Osteoblast (primary cell): ENCODE measurements around the gene QRICH1. TPM values are rescaled to one million over a fixed set of nuclear protein-coding genes. Genes with fewer than 3 reads are reported as not detected.

Experiments used
- DNase-seq: peaks from one replicate; pipeline ENCODE4 v3.0.0; 2011; ENCODE audit warnings: low spot score, mixed read lengths; ENCODE audit not compliant: insufficient read length; ENCODE audit errors: missing footprints
- H2AFZ ChIP-seq: 2 replicates; pipeline ENCODE4 v1.6.0; 2011; ENCODE audit warnings: mild to moderate bottlenecking, low read length
- H3K27ac ChIP-seq: 2 replicates; pipeline ENCODE4 v1.5.1; 2011; ENCODE audit warnings: mild to moderate bottlenecking, low read depth, low read length, moderate library complexity
- H3K27me3 ChIP-seq: 2 replicates; pipeline ENCODE4 v1.6.0; 2012; ENCODE audit warnings: mild to moderate bottlenecking, control low read depth, inconsistent platforms, low read length, moderate library complexity; ENCODE audit not compliant: insufficient read depth
- H3K36me3 ChIP-seq: 2 replicates; pipeline ENCODE4 v1.5.1; 2011; ENCODE audit warnings: mild to moderate bottlenecking, low read length, control low read depth, moderate library complexity; ENCODE audit not compliant: insufficient read depth
- H3K4me1 ChIP-seq: 2 replicates; pipeline ENCODE4 v1.5.1; 2011; ENCODE audit warnings: mild to moderate bottlenecking, low read length, control low read depth, moderate library complexity; ENCODE audit not compliant: insufficient read depth
- H3K4me2 ChIP-seq: 2 replicates; pipeline ENCODE4 v1.6.0; 2011; ENCODE audit warnings: mild to moderate bottlenecking, low read length; ENCODE audit not compliant: insufficient read depth
- H3K4me3 ChIP-seq: fragments of 200-600 bp; sonication (generic); 3 replicates; pipeline ENCODE4 v1.5.1; 2012; ENCODE audit warnings: mild to moderate bottlenecking, low read length, inconsistent platforms; ENCODE audit not compliant: insufficient read depth
- H3K79me2 ChIP-seq: 2 replicates; pipeline ENCODE4 v1.6.0; 2012; ENCODE audit warnings: mild to moderate bottlenecking, low read length, control low read depth, inconsistent platforms; ENCODE audit not compliant: insufficient read depth
- H3K9me3 ChIP-seq: 2 replicates; pipeline ENCODE4 v1.5.1; 2011; ENCODE audit warnings: low read depth, low read length, control low read depth
- H4K20me1 ChIP-seq: 2 replicates; pipeline ENCODE4 v1.6.0; 2012; ENCODE audit warnings: mild to moderate bottlenecking, low read length, control low read depth; ENCODE audit not compliant: insufficient read depth
- CTCF ChIP-seq: IDR thresholded peaks from 2 replicates; pipeline ENCODE4 v1.5.1; 2011; ENCODE audit warnings: mild to moderate bottlenecking, low read depth, low read length, moderate library complexity; ENCODE audit errors: extremely low read depth
- total RNA-seq: library from RNA; depleted of rRNA; stranded (reverse); fragments of >200 nt; gene quantifications from 2 replicates; pipeline ENCODE4 v1.2.3, GENCODE V29; 2012

QRICH1 gene
- total RNA-seq, 1 donor = 167 TPM

- Histone ChIP-seq H3K4me2 (peak overlapping the region; percentile 96), H3K27ac (peak overlapping the region; percentile 86), H3K4me1 (peaks cover 12% of the 10 kb centered on the region), H4K20me1 (peaks cover 16% of the 10 kb centered on the region), H2AFZ (no peak overlapping the region), H3K4me3 (peak overlapping the region; percentile 93), H3K9me3 (no peaks in the 10 kb centered on the region), H3K36me3 (peaks cover 78% of the 10 kb centered on the region), H3K79me2 (peaks cover 26% of the 10 kb centered on the region), H3K27me3 (no peaks in the 10 kb centered on the region)
- no peak for TF ChIP-seq CTCF
- DNase-seq = peak; percentile 97
Observed at GRCh38 chr3:49119439-49119838, 25.6 kb upstream of the QRICH1 start.

- Histone ChIP-seq H3K27ac (peak overlapping the region; percentile 86), H2AFZ (no peak overlapping the region), H3K27me3 (no peaks in the 10 kb centered on the region), H3K4me2 (peak overlapping the region; percentile 96), H3K9me3 (no peaks in the 10 kb centered on the region), H3K79me2 (peaks cover 26% of the 10 kb centered on the region), H3K4me3 (peak overlapping the region; percentile 93), H4K20me1 (peaks cover 16% of the 10 kb centered on the region), H3K36me3 (peaks cover 78% of the 10 kb centered on the region), H3K4me1 (peaks cover 12% of the 10 kb centered on the region)
- no peak for TF ChIP-seq CTCF
- peak; percentile 89 for DNase-seq
Observed at GRCh38 chr3:49119036-49119435, 25.2 kb upstream of the QRICH1 start.

- H2AFZ ChIP-seq = no peak overlapping the region
- H3K36me3 ChIP-seq = peaks cover 85% of the 10 kb centered on the region
- H3K79me2 ChIP-seq = peaks cover 1% of the 10 kb centered on the region
- H4K20me1 ChIP-seq = no peaks in the 10 kb centered on the region
- H3K27me3 ChIP-seq = no peaks in the 10 kb centered on the region
- H3K4me3 ChIP-seq = no peak overlapping the region
- no peak for TF ChIP-seq CTCF
- no peak overlapping the region for H3K4me2 ChIP-seq
- H3K27ac ChIP-seq = no peak overlapping the region
- H3K9me3 ChIP-seq = no peaks in the 10 kb centered on the region
- no peaks in the 10 kb centered on the region for H3K4me1 ChIP-seq
- peak; percentile 69 for DNase-seq
Observed at GRCh38 chr3:49112262-49112661, 18.4 kb upstream of the QRICH1 start.

GRCh38 chr3:49111347-49111746, 17.5 kb upstream of the QRICH1 start:
- no peaks in the 10 kb centered on the region for H3K4me1 ChIP-seq
- H3K27me3 ChIP-seq = no peaks in the 10 kb centered on the region
- H3K36me3 ChIP-seq = peaks cover 81% of the 10 kb centered on the region

More at GRCh38 chr3:49111347-49111746, 17.5 kb upstream of the QRICH1 start:
- H3K9me3 ChIP-seq = no peaks in the 10 kb centered on the region
- no peaks in the 10 kb centered on the region for H4K20me1 ChIP-seq
- no peak overlapping the region for H3K27ac ChIP-seq
- TF ChIP-seq CTCF = no peak
- peak; percentile 27 for DNase-seq
- no peaks in the 10 kb centered on the region for H3K79me2 ChIP-seq
- H3K4me3 ChIP-seq = no peak overlapping the region
- no peak overlapping the region for H2AFZ ChIP-seq
- H3K4me2 ChIP-seq = no peak overlapping the region
